ENCODE measurements around the gene TAGLN2. TPM values are rescaled to one million over a fixed set of nuclear protein-coding genes. Genes with fewer than 3 reads are reported as not detected.

TAGLN2 gene
- total and polyA plus RNA-seq, 9 of the 15 experiments (the other 6 are each of a cell fraction or from before 2014, with no cell fraction given) = 192 to 683 (median 455) TPM

- Histone ChIP-seq H3K9ac (ENCODE audit: insufficient read depth in 1 of 2, low read depth in 2 of 2, low read length in 2 of 2) (peak overlapping the region in 1 of 2 experiments; percentile 2; a peak in 1 of 4 replicates), H3K36me3 (ENCODE audit: control insufficient read depth, insufficient read depth, low read length) (no peaks in the 10 kb centered on the region), H3K27ac (ENCODE audit: extremely low read depth, low read depth, low read length) (no peak overlapping the region), H4K20me1 (replicated peaks; ENCODE audit: control insufficient read depth, insufficient read depth, low read length) (peaks cover 3% of the 10 kb centered on the region; the same call in 1 of the 2 replicates), H3K4me1 (replicated peaks in 1 of 2; ENCODE audit: control insufficient read depth in 2 of 2, insufficient read depth in 2 of 2, low read length in 2 of 2) (peaks cover 4 to 24% of the 10 kb centered on the region in 2 experiments; a peak in 4 of 5 replicates), H2AFZ (ENCODE audit: low read depth, low read length) (no peak overlapping the region), H3K4me2 (ENCODE audit: insufficient read depth, low read length) (no peak overlapping the region), H3K79me2 (ENCODE audit: control insufficient read depth, insufficient read depth, low read length) (no peaks in the 10 kb centered on the region), H3K4me3 (no peak overlapping the region), H3K9me3 (replicated peaks; ENCODE audit: control insufficient read depth, insufficient read depth, low read depth, low read length) (no peaks in the 10 kb centered on the region), H3K9me1 (ENCODE audit: control insufficient read depth, insufficient read depth, low read length) (no peaks in the 10 kb centered on the region), H3K27me3 (ENCODE audit: control insufficient read depth in 2 of 2, insufficient read depth in 2 of 2, low read length in 2 of 2) (peaks cover 11 to 55% of the 10 kb centered on the region in 2 experiments)
- WGBS (ENCODE audit: insufficient coverage, low coverage, missing lambda C conversion rate) = 15% methylated on average over 4 of the region's 4 CpGs
- FAIRE-seq (no peak), DNase-seq (ENCODE audit: extremely low read depth in 1 of 4, low spot score in 3 of 4) (no peak), ATAC-seq (peak; percentile 26; the same call in 1 of the 3 replicates)
- ChIA-PET POLR2A (interaction anchor here (0.7 kb wide), 1 partner anchor 72 kb away, joined by 5 read pairs; no protein-coding TSS in a partner anchor), CTCF (ENCODE audit: low intra/inter-chr PET ratio) (interaction anchor here (0.7 to 6.5 kb wide), 3 partner anchors 71 to 149 kb away, joined by 4 to 75 read pairs (median 4); no protein-coding TSS in a partner anchor)
- in situ Hi-C loops (cut with MboI) = loop anchor here (5.0 kb wide), 1 partner anchor 72 kb away; no protein-coding TSS in a partner anchor
- no TSS peak for BruUV-seq (replicated peaks)
- intact Hi-C loops (cut with micrococcal nuclease) = loop anchor here (1.0 to 5.0 kb wide), 3 partner anchors 71 to 147 kb away; partner anchors contain the start of gene KCNJ9
- no peak for TF ChIP-seq ZFP91 (CRISPR knock-in tag; IDR thresholded peaks at IDR 0.05)
- peak in 1 of 2 experiments; percentile 74 for TF ChIP-seq AFF1 (IDR thresholded peaks at IDR 0.05; ENCODE audit: low read depth in 1 of 2, partially characterized antibody in 2 of 2)
- peak; percentile 95 for TF ChIP-seq EHMT2 (IDR thresholded peaks at IDR 0.05)
- peak; percentile 98 for TF ChIP-seq REST (IDR thresholded peaks at IDR 0.05; ENCODE audit: borderline replicate concordance)
- peak; percentile 94 for TF ChIP-seq REST (CRISPR knock-in tag; IDR thresholded peaks at IDR 0.05; ENCODE audit: low read depth)
- no peak for TF ChIP-seq GABPB1 (CRISPR knock-in tag; IDR thresholded peaks at IDR 0.05)
- peak; percentile 62; the same call in 1 of the 2 replicates for TF ChIP-seq FOXP1 (CRISPR knock-in tag; IDR thresholded peaks at IDR 0.05)
Observed at GRCh38 chr1:159935719-159936272, 10.5 kb upstream of the TAGLN2 start.
